HG03469 (cell line): ENCODE data around the gene ABCA2.
"Not testable (repeated sequence)": the region's sequence is repeated elsewhere in the genome, so short reads cannot be mapped to it uniquely, and the experiment has no call there.

Source experiments
- ATAC-seq: cut with Tn5 transposase; IDR thresholded peaks from one replicate; pipeline ENCODE4 v1.9.1; 2021; ENCODE audit warnings: mild to moderate bottlenecking, moderate library complexity, moderate number of reproducible peaks; ENCODE audit not compliant: unreplicated experiment

Gene ABCA2

DNA sequence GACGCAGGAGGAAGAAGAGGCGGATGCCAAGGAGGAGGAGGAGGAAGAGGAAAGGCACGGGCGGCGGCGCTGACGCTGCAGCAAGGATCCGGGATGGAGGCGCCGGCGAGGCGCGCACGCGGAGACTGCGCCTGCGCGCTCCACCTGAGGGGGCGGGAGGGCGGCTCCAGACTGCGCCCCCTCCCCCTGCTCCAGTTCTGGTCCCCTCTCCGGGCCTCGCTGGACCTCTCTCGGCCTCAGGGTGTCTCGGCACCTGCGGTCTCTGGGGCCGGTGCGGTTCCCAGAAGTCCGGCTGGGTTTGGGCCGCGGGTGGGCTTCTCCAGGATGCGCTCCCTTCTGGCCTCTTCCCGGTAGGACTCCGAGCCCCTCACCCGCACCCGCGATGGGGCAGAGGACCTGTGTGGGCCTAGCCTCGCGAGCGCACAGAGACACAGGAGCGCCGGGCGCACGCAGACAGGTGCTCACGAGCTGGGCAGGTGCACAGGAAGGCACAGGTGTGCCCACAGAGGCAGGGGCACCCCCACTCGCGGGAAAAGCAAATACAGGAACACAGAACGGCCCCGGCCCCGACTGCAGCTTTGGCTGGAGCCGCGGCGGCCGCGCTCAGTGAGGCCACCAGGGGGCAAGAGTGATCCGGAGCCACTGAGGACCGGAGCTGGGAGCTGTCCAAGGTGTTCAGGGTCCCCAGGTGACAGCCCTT is 18.2 kb upstream of the ABCA2 start, which contains the start of gene NPDC1:
NPDC1 (minus strand) TSS at position 90 of the 700 bp plus-strand sequence. CDS start 188 bp downstream, outside the sequence.
- ATAC-seq = no peak

DNA sequence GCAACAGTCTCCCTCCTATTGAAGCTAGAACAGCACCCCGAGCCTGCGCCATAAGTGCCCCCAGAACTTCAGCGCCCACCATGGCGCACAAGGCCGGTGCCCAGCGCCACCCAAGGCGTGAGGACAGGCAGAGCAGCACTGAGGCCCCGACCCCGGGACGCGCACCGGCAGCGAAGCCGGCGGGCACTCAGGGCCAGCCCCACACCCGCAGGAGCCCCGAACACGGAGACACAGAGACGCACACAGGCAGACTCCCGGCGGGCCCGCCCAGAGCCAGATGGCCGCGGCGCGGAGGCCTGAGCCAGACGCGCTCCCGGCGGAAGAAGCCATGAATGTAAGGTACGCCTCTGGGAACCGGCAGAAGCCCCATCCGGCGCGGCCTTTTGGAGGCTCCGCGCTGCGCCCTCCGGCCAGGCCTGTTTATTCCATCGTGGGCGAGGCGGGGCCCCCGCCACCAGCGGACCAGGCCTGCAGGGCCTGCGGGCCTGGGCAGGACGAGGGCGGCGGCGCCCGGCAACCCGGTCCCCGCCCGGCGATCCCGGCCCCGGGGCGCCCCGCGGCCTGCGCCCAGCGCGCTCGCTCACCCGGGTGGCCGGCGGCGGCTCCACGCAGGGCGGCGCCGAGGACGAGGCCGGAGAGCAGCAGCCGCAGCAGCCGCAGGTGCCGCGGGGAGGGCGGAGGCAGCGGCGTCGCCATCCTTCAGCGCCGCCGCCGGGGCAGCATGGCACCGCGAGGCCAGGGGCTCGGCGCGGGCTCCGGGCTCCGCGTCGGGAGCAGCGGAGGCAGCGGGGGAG is 17.5 kb upstream of the ABCA2 start:
- no peak for ATAC-seq

DNA sequence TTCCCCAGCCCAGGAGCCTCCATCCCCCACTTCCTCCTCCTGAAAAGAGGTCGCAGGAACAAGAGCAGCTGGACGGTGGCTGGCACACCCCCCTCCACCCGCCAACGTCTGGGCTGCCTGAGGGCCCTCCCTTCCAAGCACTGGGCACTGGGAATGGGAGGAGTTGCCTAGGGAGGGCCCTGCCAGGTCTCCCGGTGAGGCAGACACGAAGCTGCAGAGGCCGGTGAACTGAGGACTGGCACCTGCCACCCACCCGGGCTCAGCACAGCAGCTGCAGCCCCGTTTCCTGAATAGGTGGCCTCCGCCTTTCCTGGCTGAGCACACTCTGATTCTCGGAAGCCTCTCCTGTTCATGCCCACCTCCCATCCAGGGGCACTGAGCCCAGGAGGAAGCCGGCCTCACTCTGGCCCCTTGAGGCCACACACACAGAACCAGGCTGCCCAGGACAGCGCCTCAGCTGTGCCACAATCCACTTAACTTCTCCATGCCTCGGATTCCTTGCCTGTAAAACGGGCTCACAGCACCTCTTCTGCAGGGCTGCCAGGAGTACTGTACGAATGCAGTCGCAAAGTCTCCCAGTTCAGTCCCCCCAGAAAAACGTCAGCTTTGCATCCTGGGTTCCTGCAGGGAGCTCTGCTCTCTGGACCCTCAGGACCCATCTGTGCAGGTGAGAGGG is 16.6 kb upstream of the ABCA2 start:
- no peak for ATAC-seq

DNA sequence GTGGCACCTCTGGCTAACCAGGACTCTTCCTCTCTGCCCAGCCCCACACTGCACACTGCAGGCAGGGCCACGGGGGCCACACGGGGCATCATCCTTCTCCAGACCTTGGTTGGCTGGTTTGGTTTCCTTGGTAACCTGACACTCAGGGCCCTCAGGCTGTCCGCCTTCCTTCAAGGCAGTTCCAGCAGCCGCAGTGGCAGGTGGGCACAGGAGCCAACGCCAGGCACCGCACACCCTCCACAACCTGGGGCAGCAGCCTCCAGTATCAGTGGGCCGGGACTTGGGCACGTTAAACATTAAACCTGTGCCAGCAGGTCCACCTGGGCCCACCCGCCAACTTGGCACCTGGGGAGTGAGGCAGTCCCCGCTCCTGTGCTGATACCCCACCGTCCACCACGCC is 16.0 kb upstream of the ABCA2 start:
- no peak for ATAC-seq

DNA sequence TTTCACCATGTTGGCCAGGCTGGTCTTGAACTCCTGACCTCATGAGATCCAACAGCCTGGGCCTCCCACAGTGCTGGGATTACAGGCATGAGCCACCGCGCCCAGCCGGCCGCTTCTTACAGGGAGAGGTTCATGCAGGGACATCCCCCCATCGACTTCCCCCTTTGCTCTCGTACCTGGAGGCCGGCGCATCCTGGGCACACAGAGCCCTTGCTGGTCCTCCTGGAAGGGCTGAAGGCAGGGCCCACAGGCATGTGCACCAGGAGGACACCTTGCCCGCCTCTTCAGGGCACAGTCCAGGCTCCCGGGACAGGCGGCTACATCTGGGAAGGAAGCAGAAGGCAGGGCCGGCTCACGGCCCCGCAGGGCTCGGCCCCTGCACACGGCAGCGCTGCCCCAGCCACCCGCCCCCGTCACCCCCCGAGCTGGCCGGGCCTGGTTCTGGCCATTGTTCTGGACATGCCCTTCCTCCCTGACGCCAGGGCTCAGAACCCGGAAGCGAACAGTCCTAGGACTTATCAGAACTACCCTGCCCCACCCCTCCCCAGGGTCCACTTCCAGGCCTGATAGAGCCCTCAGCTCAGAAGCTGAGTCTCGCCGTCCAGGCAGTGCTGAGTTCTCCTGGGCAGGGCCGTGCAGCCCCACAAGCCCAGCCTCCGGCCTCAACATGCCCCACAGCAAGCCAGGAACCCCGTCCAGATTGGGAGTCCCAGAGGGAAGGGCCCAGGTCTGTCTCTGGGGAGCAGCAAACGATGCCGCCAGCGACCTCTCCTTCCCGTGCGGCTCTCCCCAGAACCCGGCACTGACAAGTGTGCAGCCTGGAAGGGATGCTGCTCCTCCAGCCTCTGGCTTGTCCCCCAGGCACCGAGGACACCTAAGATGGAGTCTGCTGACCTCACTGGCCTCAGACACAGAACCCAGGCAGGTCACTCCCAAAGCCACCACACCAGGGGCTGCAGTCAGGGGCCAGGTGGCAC is 15.0 kb upstream of the ABCA2 start:
- no peak for ATAC-seq

DNA sequence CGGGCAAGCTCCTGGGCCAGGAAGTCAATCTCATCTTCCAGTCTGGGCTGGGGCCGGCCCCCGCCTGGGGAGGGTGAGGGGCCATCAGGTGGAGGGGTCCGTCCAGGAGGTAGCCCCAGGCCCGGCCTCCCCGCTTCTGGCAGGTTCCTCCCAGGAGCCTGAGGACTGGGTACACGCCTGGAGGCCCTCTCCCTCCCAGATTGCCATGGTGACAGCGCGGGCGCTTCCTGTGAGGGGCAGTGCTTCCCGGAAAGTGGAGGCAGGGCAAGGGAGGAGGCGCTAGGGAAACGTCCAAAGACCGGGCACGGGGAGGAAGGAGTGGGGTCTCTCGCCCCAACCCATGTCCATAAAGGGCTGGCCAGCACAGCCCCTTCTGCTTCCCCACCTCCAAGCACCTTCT is 13.1 kb upstream of the ABCA2 start:
- no peak for ATAC-seq

DNA sequence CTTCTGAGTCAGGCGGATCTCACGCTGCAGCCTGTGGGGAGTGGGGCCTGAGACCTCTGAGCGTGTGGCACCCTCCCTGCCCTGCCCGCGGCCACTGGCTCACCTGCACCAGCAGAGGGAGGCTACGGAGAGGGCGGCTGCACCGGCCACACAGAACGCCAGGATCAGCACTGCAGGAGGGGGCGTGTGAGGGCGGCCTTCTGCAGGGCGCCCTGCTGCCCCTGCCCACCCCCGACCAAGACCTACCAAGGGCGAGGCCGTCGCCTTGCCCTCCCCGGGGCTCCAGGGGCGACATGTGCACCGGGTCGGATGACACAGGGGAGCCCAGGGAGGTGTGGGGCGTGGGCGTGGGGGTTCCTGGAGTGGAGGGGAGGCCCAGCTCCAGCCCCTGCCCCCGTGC is 12.5 kb upstream of the ABCA2 start:
- ATAC-seq = no peak

DNA sequence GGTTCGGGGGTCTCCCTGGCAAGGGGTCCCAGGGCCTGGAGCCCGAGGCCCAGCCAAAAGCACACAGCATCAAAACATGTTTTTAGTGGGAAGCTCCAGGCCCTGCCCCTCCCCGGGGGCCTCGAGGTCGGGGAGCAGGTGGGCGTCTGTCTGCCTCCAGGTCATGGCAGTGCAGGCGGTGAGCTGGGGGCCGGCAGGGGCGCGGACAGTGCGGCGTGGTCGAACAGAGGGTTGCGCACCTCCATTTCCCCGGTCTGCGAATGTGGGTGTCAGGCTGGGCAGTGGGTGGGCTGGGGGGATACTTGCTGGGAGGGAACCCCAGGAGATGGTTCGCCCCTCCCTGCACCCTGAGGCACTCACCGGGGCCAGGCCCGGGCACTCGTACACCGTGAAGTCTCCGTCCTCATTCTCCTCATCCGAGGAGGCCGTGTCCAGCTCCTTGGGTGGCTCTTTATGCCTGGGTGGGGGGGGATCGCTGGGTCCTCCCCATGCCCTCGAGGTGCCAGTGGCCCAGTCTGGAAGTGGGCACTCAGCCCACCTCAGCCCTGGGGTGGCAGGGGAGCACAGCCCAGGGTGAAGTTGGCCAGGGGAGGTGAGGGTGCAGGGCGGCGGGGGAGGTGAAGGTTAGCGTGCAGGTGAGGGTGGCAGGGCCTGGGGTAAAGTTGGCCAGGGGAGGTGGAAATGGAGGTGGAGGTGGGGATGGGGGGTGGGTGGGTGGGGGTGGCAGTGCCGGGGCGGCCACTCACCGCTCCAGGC is 11.8 kb upstream of the ABCA2 start:
- no peak for ATAC-seq

DNA sequence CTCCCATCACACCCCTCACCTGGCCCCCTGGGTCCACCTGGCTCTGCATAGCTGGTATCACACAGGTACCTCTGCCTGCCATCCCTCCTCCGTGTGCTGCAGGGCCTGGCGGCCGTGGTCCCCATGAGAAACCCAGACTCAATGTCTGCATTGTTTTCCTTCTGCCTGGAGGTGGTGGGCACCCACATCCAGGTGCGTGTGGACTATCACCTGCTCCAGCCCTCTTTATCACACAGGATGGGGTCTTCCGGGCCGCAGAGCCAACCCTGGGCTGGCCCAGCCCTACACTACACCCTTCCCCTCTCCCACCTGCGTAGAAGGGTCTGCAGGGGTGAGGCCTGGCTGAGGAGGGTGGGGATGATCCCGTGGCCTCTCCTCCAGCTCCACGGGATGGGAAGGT is 10.9 kb upstream of the ABCA2 start:
- ATAC-seq = no peak

DNA sequence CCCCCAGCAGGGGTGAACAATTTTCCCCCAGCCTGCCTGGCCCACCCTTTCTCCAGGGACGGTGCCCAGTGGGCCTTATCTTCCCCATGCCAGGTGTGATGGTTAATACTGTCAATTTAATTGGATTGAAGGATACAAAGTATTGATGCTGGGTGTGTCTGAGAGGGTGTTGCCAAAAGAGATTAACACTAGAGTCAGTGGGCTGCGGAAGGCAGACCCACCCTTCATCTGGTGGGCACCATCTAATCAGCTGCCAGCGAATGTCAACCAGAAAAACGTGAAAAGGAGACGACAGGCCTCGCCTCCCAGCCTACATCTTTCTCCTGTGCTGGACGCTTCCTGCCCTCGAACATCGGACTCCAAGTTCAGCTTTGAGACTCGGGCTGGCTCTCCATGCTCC is 9.4 kb upstream of the ABCA2 start:
- no peak for ATAC-seq

DNA sequence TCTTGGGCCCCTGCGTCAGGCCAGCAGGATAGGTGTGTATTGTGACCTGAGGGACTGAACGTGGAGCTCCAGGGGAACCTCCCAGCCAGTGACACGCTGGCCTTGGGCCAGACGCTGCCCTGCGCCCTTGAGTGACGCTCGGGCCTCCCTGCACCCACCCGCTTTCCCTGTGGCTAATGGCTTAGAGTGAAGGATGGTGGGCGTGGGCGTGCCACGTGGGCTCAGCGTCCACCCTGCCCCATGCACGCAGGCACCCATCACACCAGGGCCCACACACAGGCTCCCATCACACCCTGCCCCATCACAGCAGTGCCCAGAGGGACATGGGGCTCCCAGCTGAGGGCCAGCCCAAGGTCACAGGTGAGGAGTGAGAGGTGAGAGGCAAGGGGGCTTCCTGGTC is 9.0 kb upstream of the ABCA2 start:
- ATAC-seq = no peak

DNA sequence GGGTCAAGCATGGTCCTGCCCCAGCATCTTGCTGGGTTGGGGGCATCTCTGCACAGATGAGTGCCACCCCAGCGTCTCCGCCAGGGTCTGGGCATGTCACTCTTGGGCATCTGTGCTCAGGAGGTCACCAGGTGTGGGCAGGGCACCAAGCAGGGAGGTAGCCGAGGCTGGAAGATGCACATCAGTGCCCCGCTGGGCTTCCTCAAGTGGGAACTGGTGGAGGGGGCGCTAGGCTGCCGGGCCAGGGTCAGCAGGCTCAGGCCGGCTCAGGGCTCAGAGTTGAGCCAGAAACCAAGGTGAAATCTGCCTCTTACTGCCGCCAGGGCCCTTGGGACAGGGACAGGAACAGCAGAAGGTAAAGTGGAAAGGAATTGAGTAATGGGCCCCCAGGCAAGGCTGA is 7.9 kb upstream of the ABCA2 start:
- ATAC-seq = no peak

DNA sequence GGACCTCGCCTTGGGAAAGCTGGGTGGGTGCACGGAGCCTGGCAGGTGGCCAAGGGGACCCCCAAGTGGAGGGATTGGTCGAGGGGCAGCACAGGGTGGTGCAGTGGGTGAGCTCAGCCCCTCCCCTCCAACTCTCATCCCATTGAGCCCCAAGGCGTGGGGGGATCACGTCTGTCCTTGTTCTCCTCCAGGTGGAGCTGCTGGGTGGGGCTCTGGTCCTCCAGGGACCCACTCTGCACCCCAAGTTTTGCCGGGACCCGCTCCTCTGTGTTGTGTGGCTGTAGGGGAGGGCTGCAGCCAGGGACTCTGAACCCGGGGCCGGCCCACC is 7.4 kb upstream of the ABCA2 start:
- ATAC-seq = no peak

DNA sequence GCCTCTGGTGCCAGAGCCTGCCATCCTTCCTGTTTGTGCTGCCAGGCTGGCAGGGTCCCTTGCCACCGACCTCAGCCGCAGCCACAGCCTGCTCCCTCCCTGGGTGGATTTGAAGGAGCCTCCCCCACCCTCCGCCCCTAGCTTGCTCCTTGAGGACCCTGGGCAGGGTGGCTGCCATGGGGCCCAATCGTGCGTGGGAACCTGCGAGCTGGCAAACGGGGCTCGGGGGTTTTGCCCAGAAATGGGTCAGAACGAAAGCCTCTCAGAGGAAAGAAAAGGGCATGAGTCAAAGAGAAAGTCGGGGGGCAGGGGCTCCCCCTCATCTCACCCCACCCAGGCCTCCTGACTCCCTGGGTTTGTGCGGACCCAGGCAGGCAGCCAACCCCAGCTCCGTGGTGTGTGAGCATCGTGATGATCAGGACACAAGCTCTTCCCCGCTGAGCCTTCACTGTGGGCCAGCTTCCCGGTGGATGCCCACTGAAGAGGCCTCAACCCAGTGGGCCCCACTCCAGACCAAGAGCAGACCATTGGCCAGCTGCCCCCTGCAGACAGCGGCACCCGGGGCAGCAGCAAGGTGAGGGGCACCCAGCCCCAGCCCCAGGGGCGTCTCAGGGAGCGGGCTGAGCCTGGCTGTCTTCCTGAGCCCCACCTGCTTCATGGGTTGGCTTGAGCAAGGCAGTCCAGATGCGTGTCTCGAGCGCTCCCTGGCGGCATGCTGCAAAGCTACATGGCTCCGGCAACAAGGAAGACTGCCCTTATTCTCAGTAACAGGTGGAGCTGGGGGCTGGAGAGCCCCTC is 6.9 kb upstream of the ABCA2 start:
- no peak for ATAC-seq

DNA sequence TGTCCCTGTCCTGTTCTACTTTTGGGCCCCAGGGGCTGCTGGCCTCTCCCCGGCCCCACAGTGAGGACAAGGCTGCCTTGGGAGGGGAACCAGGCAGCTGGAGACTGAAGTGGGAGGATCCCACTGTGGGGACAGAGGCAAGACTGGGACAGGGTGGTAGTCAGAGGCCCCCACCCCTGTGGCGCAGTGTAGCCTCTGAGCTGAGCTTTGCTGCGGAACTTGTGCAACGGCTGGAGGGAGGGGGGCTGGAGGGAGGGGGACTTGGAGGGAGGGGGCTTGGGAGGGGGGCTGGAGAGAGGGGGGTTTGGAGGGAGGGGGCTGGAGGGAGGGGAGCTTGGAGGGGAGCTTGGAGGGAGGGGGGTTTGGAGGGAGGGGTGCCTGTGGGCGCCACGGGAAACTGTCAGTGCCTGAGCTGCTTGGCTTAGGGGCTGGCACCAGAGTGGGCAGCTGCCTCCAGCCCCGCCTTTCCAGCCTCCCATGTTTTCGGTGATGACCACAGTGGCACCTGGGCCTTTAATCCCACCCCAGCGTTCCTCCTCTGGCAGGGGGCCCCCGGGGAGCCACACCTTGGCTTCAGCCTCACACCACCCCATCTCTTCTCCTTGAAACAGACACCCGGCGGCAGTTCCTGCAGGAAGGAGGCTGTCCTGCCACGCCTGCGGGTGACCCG is 6.1 kb upstream of the ABCA2 start:
- no peak for ATAC-seq

DNA sequence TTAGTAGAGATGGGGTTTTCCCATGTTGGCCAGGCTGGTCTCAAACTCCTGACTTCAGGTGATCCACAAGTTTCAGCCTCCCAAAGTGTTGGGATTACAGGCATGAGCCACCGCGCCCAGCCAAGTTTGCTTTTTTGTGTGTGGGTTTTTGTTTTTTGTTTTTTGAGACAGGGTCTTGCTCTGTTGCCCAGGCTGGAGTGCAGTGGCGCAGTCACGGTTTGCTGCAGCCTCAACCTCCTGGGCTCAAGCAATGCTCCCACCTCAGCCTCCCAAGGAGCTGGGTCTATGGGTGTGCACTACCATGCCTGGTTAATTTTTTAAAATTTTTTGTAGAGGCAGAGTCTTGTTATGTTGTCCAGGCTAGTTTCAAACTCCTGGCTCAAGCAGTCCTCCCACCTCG is 5.4 kb upstream of the ABCA2 start:
- not testable (repeated sequence) for ATAC-seq

DNA sequence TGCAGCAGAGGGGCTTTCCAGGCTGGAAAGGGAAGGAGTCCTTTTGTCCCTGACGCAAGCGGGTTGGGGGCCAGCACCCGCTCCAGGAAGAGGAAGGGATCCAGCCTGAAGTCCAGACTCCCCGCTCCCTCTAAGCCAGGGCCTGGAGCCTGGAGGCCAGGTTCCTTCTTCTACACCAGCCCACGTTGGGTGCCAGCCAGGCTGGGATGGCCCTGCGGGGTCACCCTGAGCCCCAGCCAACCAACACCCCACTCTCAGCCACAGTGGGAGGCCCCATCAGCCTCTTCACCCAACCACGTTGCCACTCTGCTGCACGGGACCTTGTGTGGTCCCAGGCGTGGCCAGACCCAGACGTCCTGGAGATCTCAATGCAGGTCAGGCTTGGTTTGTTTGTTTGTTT is 4.8 kb upstream of the ABCA2 start:
- no peak for ATAC-seq

DNA sequence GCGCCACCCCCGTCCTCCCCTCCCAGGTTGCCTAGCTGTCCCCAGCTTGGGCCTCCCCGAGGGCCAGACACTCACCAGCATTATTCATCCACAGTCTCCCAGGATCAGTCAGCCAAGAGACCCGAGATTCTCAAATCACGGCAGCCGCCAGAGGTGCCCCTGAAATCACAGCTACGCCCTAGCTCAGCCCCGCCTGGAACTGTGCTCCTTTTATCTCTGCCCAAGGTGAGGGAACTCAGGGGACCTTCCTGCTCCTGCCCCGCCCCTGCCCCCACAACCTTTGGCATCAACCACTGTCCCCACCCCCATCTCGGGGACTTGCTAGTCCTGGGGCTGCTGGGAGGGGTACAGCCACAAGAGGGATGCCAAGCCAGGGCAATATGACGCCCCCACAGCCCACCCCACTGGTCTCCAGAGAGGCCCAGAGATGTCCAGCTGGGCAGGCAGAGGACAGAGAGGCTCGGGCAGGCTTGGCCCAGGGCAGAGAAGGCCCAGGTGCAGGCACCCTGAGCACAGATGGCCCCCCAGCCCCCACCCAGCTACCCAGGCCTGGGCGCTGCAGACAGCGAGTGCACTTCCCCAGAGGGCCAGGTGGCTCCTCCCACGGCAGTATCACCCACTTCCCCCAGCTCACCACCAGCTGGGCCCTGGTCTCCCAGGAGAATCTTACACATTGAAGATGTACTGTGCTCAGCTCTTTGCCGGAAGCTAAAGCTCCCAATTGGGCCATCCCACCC is 4.0 kb upstream of the ABCA2 start, which contains the start of gene FUT7:
FUT7 (minus strand) TSS at position 185 of the 737 bp plus-strand sequence; CDS start at position 88, 97 bp downstream.
- ATAC-seq = no peak
